Endodermal cell (in vitro differentiated cells): ENCODE measurements around the gene CCDC171. TPM values are rescaled to one million over a fixed set of nuclear protein-coding genes. Genes with fewer than 3 reads are reported as not detected.

ENCODE experiments used
- DNase-seq: peaks from one replicate; pipeline ENCODE4 v3.0.0-alpha.2; 2017
- H3K27ac ChIP-seq: 2 replicates; pipeline ENCODE4 v1.5.1; 2013; ENCODE audit warnings: mild to moderate bottlenecking, low read depth, low read length, moderate library complexity
- H3K27me3 ChIP-seq: 2 replicates; pipeline ENCODE4 v1.6.1; 2013; ENCODE audit warnings: mild to moderate bottlenecking, low read length, moderate library complexity; ENCODE audit not compliant: insufficient read depth, control insufficient read depth, poor library complexity, severe bottlenecking
- H3K36me3 ChIP-seq: 2 replicates; pipeline ENCODE4 v1.7.0; 2013; ENCODE audit warnings: mild to moderate bottlenecking, low read length, moderate library complexity; ENCODE audit not compliant: control insufficient read depth, insufficient read depth
- H3K4me1 ChIP-seq: one replicate; pipeline ENCODE4 v1.7.0; 2013; ENCODE audit warnings: low read length; ENCODE audit not compliant: control insufficient read depth, insufficient read depth
- H3K4me3 ChIP-seq: 2 replicates; pipeline ENCODE4 v1.5.1; 2013; ENCODE audit warnings: mild to moderate bottlenecking, low read length, moderate library complexity
- H3K9ac ChIP-seq: 2 replicates; pipeline ENCODE4 v1.6.1; 2013; ENCODE audit warnings: mild to moderate bottlenecking, low read length, moderate library complexity; ENCODE audit not compliant: poor library complexity, severe bottlenecking; ENCODE audit errors: extremely low read depth
- H3K9me3 ChIP-seq: 2 replicates; pipeline ENCODE4 v1.6.1; 2013; ENCODE audit warnings: mild to moderate bottlenecking, low read length, moderate library complexity; ENCODE audit not compliant: control insufficient read depth
- H3K27ac Mint-ChIP-seq: 2 replicates; pipeline ENCODE4 v1.8.0; 2020; ENCODE audit warnings: mixed read lengths
- H3K27me3 Mint-ChIP-seq: 2 replicates; pipeline ENCODE4 v1.8.0; 2021; ENCODE audit warnings: mild to moderate bottlenecking, mixed read lengths; ENCODE audit not compliant: insufficient read depth
- H3K36me3 Mint-ChIP-seq: 2 replicates; pipeline ENCODE4 v1.8.0; 2020; ENCODE audit warnings: low read depth, mixed read lengths
- H3K4me1 Mint-ChIP-seq: 2 replicates; pipeline ENCODE4 v1.8.0; 2020; ENCODE audit warnings: mixed read lengths
- H3K4me3 Mint-ChIP-seq: 2 replicates; pipeline ENCODE4 v1.8.0; 2020; ENCODE audit warnings: mild to moderate bottlenecking, moderate library complexity, mixed read lengths
- H3K9me3 Mint-ChIP-seq: 2 replicates; pipeline ENCODE4 v1.8.0; 2020; ENCODE audit warnings: mild to moderate bottlenecking, mixed read lengths
- WGBS, 2 experiments: methylation state at CpG; one replicate each; pipeline versions ENCODE4 v1.1.5 to v1.1.7; 2013; ENCODE audit warnings: missing lambda C conversion rate in 2 of 2, mixed read lengths in 1 of 2; ENCODE audit not compliant: insufficient coverage in 1 of 2, insufficient read length in 1 of 2; 5-methylcytosine and 5-hydroxymethylcytosine counted together
- total RNA-seq, 2 donors: library from RNA; stranded (reverse); fragmentation: NEBNext Ultra II Directional in 1 of 2; extraction: Animal tissue kit (Norgen Biotek cat#: 25700) in 1 of 2; gene quantifications; 2 replicates in 1 of 2; 3 replicates in 1 of 2; pipeline ENCODE4 v1.2.1, GENCODE V29; 2021
- TF ChIP-seq, protein P1 (sequence below): fragments of 200-600 bp; sonication (generic); conservative IDR thresholded peaks from 2 replicates; pipeline ENCODE4 v1.5.0; 2021; ENCODE audit warnings: antibody characterized with exemption, mild to moderate bottlenecking

CCDC171 gene
- total RNA-seq, 2 donors from 2014 or later: 6.3 to 6.8 TPM

GRCh38 chr9:15909297-15909696 is 356.5 kb downstream of the CCDC171 start:
- no peak overlapping the region for H3K4me3 ChIP-seq
- Mint-ChIP-seq H3K9me3 (peaks cover 19% of the 10 kb centered on the region), H3K36me3 (no peaks in the 10 kb centered on the region), H3K27ac (no peak overlapping the region), H3K4me1 (no peaks in the 10 kb centered on the region), H3K27me3 (no peaks in the 10 kb centered on the region), H3K4me3 (no peak overlapping the region)
- no peak overlapping the region for H3K27ac ChIP-seq
- DNase-seq: no peak
- no peak overlapping the region for H3K9ac ChIP-seq
- H3K36me3 ChIP-seq: no peaks in the 10 kb centered on the region
- TF ChIP-seq, protein P1, sequence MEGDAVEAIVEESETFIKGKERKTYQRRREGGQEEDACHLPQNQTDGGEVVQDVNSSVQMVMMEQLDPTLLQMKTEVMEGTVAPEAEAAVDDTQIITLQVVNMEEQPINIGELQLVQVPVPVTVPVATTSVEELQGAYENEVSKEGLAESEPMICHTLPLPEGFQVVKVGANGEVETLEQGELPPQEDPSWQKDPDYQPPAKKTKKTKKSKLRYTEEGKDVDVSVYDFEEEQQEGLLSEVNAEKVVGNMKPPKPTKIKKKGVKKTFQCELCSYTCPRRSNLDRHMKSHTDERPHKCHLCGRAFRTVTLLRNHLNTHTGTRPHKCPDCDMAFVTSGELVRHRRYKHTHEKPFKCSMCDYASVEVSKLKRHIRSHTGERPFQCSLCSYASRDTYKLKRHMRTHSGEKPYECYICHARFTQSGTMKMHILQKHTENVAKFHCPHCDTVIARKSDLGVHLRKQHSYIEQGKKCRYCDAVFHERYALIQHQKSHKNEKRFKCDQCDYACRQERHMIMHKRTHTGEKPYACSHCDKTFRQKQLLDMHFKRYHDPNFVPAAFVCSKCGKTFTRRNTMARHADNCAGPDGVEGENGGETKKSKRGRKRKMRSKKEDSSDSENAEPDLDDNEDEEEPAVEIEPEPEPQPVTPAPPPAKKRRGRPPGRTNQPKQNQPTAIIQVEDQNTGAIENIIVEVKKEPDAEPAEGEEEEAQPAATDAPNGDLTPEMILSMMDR: no peak
- 91 to 100% methylated on average over 3 to 4 of the region's 6 CpGs for WGBS, 2 experiments
- H3K4me1 ChIP-seq: no peaks in the 10 kb centered on the region
- H3K9me3 ChIP-seq: no peaks in the 10 kb centered on the region
- H3K27me3 ChIP-seq: no peaks in the 10 kb centered on the region

DNA sequence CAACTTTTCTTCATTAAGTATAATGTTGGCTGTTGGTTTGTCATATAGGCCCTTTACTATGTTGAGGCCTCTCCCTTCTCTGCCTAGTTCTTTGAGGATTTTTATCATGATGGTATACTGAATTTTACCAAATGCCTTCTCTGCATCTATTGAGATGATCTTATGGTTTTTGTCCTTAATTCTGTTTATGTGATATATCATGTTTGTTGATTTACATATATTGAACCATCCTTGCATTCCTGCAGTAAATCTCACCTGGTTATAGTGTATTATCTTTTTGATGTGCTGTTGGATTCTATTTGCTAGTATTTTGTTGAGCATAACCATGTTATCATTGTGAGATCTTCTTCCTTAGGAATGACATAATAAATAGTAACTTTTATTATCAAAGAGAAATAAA is 362.9 kb downstream of the CCDC171 start:
- TF ChIP-seq, protein P1: no peak
- Histone ChIP-seq H3K4me3 (no peak overlapping the region), H3K4me1 (no peaks in the 10 kb centered on the region)

DNA sequence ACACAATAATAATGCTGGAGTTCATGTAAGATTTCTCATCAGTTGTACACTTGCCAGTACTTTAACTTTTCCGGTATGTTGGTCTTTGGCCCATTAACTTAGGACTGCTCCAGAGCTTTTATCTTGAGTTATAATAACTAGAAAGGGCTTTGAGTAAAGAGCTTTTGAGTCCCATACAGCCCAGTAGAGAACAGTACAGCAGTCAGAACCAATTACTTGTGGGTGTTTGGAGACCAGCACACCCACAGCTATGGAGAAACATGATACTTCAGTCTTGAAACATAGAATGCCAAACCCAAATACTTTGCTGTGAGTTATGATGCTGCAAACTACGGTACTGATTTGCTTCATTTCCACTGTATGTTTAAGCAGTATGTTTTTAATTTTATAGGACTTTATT is 374.3 kb downstream of the CCDC171 start:
- no peak overlapping the region for H3K27ac Mint-ChIP-seq
- no peaks in the 10 kb centered on the region for H3K27me3 Mint-ChIP-seq
- H3K4me3 Mint-ChIP-seq: no peak overlapping the region
- Histone ChIP-seq H3K27me3 (no peaks in the 10 kb centered on the region), H3K36me3 (no peaks in the 10 kb centered on the region), H3K9ac (no peak overlapping the region), H3K9me3 (no peaks in the 10 kb centered on the region), H3K4me3 (no peak overlapping the region), H3K27ac (no peak overlapping the region), H3K4me1 (no peaks in the 10 kb centered on the region)
- no peak for DNase-seq
- TF ChIP-seq, protein P1: no peak
- H3K36me3 Mint-ChIP-seq: no peaks in the 10 kb centered on the region
- H3K9me3 Mint-ChIP-seq: peaks cover 6% of the 10 kb centered on the region
- H3K4me1 Mint-ChIP-seq: no peaks in the 10 kb centered on the region
- 86% methylated on average over 2 of the region's 2 CpGs; no CpG with 5 or more reads in 1 of the 2 experiments for WGBS, 2 experiments

More for the DNA sequence above, 362.9 kb downstream of the CCDC171 start:
- H3K4me3 Mint-ChIP-seq: no peak overlapping the region
- Histone ChIP-seq H3K36me3 (no peaks in the 10 kb centered on the region), H3K27ac (no peak overlapping the region), H3K27me3 (no peaks in the 10 kb centered on the region), H3K9me3 (no peaks in the 10 kb centered on the region), H3K9ac (no peak overlapping the region)
- no peaks in the 10 kb centered on the region for H3K4me1 Mint-ChIP-seq
- no peak overlapping the region for H3K27ac Mint-ChIP-seq
- no peaks in the 10 kb centered on the region for H3K36me3 Mint-ChIP-seq
- peaks cover 9% of the 10 kb centered on the region for H3K9me3 Mint-ChIP-seq
- DNase-seq: no peak
- H3K27me3 Mint-ChIP-seq: no peaks in the 10 kb centered on the region
